ENCODE results near the gene COQ2. TPM values are rescaled to one million over a fixed set of nuclear protein-coding genes. Genes with fewer than 3 reads are reported as not detected.
"Not testable (repeated sequence)": the region's sequence is repeated elsewhere in the genome, so short reads cannot be mapped to it uniquely, and the experiment has no call there.

Gene COQ2
- total and polyA plus RNA-seq, 11 donors = 10.4 to 26.3 (median 22.0) TPM

DNA sequence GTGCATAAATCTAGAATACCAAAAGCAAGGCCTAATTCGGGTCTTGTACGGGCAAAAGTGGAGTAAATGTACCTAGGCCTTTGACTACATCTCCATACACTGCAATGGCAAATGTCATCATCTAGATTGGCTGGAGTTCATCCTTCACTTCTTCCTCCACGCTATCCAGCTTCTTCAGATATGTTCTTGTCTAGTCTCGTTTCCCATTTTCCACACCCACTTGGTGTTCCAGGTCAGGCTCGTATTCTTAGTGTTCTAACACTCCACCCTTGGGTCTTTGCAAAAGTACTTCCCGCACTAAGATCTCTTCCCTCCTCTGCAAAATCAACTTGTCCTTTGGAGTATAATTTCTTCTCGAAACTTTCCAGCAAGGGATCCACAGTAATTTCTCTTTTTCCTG lies 1.4 kb downstream of the COQ2 start:
- DNase-seq (no peak), ATAC-seq (no peak)
- no peak overlapping the region for H3K27ac ChIP-seq
- 90 to 96% (median 94%) methylated on average over 7 of the region's 7 CpGs for WGBS, 4 donors
- intact Hi-C loops (cut with DNase I) = loop anchor here in 1 of 10 donors (10.0 kb wide), 2 partner anchors 172 to 388 kb away; partner anchors contain the start of genes HELQ, MRPS18C and SEC31A
- H3K4me1 ChIP-seq = peaks cover 0 to 43% (median 8%) of the 10 kb centered on the region in 12 donors
- TF ChIP-seq, protein P1, sequence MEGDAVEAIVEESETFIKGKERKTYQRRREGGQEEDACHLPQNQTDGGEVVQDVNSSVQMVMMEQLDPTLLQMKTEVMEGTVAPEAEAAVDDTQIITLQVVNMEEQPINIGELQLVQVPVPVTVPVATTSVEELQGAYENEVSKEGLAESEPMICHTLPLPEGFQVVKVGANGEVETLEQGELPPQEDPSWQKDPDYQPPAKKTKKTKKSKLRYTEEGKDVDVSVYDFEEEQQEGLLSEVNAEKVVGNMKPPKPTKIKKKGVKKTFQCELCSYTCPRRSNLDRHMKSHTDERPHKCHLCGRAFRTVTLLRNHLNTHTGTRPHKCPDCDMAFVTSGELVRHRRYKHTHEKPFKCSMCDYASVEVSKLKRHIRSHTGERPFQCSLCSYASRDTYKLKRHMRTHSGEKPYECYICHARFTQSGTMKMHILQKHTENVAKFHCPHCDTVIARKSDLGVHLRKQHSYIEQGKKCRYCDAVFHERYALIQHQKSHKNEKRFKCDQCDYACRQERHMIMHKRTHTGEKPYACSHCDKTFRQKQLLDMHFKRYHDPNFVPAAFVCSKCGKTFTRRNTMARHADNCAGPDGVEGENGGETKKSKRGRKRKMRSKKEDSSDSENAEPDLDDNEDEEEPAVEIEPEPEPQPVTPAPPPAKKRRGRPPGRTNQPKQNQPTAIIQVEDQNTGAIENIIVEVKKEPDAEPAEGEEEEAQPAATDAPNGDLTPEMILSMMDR (IDR thresholded peaks at IDR 0.05) = no peak
- no peak for TF ChIP-seq POLR2A (IDR thresholded peaks at IDR 0.05)
- no peaks in the 10 kb centered on the region for H3K9me3 ChIP-seq
- peak overlapping the region in 1 of 12 donors; percentile 78 for H3K4me3 ChIP-seq
- no peaks in the 10 kb centered on the region for H3K27me3 ChIP-seq
- H3K36me3 ChIP-seq = peaks cover 0 to 8% (median 4%) of the 10 kb centered on the region in 9 donors

DNA sequence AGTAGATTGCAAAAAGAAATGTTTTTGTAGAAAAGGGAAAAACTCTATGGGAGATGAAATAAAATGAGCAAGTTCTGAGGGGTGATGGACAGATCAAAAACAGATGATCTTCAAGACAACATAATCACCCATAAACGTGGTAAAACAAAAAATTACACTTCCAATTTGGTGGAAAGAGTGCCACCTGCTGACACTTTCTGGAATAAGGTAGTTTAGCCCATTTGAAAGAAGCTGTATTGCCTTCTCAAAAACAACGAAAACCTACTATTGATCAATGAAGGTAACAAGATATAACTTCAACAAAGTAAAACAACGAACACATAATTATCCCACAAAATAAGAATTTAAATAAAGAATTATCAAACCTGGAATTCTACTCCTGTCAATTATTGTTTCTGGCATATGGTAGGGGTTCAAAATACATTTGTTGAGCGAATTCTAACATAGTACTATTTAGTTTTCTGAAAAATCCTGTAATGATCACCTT lies 2.5 kb downstream of the COQ2 start:
- Histone ChIP-seq H3K27me3 (no peaks in the 10 kb centered on the region), H3K27ac (no peak overlapping the region), H3K9me3 (no peaks in the 10 kb centered on the region), H3K4me1 (peaks cover 0 to 43% (median 8%) of the 10 kb centered on the region in 12 donors), H3K4me3 (no peak overlapping the region), H3K36me3 (peaks cover 0 to 15% (median 6%) of the 10 kb centered on the region in 9 donors)
- 37 to 44% (median 42%) methylated on average over 4 of the region's 4 CpGs for WGBS, 4 donors
- intact Hi-C loops (cut with DNase I) = loop anchor here in 1 of 10 donors (10.0 kb wide), 2 partner anchors 173 to 387 kb away; partner anchors contain the start of genes HELQ, MRPS18C and SEC31A
- ATAC-seq = no peak
- no peak for DNase-seq
- TF ChIP-seq, protein P1 (IDR thresholded peaks at IDR 0.05) = peak; percentile 54 to 83 (median 63)
- no peak for TF ChIP-seq POLR2A (IDR thresholded peaks at IDR 0.05)

DNA sequence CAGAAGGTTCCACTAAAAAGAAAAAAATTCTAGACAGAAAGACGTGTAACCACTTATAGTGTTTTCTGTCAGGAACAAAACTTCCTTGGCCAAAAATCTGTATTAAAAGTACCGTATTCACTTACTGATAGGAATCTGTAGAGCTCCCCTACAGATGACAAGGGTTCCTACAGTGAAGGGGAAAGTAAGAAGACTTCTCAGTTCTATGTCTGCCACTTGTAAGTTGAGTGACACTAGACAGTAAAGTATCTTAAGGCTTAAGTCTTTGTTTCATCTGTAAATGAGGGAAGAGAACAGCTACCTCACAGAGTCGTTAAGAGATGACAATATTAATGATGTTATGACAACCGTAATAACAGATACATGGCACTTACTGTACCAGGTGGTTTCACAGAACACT lies 3.3 kb downstream of the COQ2 start:
- TF ChIP-seq, protein P1 (IDR thresholded peaks at IDR 0.05) = no peak
- TF ChIP-seq POLR2A (IDR thresholded peaks at IDR 0.05) = no peak
- no peak for DNase-seq
- WGBS, 4 donors = 78 to 84% (median 80%) methylated on average over 4 of the region's 4 CpGs
- Histone ChIP-seq H3K27ac (no peak overlapping the region), H3K27me3 (no peaks in the 10 kb centered on the region), H3K36me3 (peaks cover 0 to 18% (median 6%) of the 10 kb centered on the region in 9 donors), H3K9me3 (no peaks in the 10 kb centered on the region), H3K4me3 (no peak overlapping the region), H3K4me1 (peaks cover 0 to 47% (median 8%) of the 10 kb centered on the region in 12 donors)
- intact Hi-C loops (cut with DNase I) = loop anchor here in 1 of 10 donors (10.0 kb wide), 2 partner anchors 173 to 387 kb away; partner anchors contain the start of genes HELQ, MRPS18C and SEC31A
- ATAC-seq = no peak

DNA sequence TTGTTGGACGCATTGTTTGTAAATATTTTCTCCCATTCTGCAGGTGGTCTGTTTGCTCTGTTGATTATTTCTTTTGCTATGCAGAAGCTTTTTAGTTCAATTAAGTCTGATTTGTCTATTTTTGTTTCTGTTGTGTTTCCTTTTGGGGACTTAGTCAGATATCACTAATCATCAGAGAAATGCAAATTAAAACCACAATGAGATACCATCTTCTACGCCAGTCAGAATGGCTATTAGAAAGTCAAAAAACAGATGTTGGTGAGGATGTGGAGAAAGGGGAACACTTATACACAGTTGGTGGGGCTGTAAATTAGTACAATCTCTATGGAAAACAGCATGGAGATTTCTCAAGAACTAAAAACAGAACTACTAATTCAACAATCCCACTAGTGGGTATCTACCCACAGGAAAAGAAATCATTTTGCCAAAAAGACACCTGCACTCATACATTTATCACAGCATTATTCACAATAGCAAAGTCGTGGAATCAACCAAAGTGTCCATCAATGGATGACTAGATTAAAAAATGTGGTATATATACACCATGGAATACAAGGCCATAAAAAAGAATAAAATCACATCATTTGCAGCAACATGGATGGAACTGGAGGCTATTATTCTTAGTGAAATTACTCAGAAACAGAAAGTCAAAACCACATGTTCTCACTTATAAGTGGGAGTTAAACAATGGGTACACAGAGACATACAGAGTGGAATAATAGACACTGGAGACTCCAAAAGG lies 8.1 kb downstream of the COQ2 start:
- ATAC-seq (no peak), DNase-seq (no peak)
- WGBS, 4 donors = 86 to 92% (median 88%) methylated on average over 3 of the region's 3 CpGs
- no peak overlapping the region for H3K27ac ChIP-seq
- intact Hi-C loops (cut with DNase I) = no loop called here
- TF ChIP-seq, protein P1 (IDR thresholded peaks at IDR 0.05) = no peak
- no peak for TF ChIP-seq POLR2A (IDR thresholded peaks at IDR 0.05)
- H3K9me3 ChIP-seq = no peaks in the 10 kb centered on the region
- H3K36me3 ChIP-seq = peaks cover 0 to 40% (median 21%) of the 10 kb centered on the region in 9 donors
- H3K27me3 ChIP-seq = no peaks in the 10 kb centered on the region
- H3K4me3 ChIP-seq = no peak overlapping the region
- peaks cover 0 to 13% (median 0%) of the 10 kb centered on the region in 12 donors for H3K4me1 ChIP-seq

DNA sequence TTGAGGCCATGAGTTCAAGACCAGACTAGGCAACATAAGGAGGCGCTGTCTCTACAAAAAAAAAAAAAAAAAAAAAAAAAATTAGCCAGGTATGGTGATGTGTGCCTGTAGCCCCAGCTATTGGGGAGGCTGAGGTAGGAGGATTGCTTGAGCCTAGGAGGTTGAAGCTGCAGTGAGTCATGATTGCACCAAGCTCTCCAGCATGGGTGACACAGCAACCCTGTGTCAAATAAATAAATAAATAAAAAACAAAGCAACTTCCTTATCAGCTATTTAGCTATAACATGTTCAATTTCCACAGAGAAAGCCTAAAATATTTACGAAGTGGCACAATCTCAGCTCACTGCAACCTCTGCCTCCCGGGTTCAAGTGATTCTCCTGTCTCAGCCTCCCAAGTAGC lies 10.7 kb downstream of the COQ2 start:
- H3K4me3 ChIP-seq; H3K9me3 ChIP-seq; DNase-seq; H3K4me1 ChIP-seq; H3K27ac ChIP-seq; ATAC-seq; H3K27me3 ChIP-seq; intact Hi-C loops (cut with DNase I): not testable (repeated sequence)
- WGBS, 4 donors = 86 to 98% (median 97%) methylated on average over 3 of the region's 3 CpGs
- H3K36me3 ChIP-seq = peaks cover 0 to 64% (median 46%) of the 10 kb centered on the region in 9 donors

Data from heart left ventricle (tissue), 16 donors.